ENCODE results near the gene GATD1. TPM values are rescaled to one million over a fixed set of nuclear protein-coding genes. Genes with fewer than 3 reads are reported as not detected.

The GATD1 gene
- total and polyA plus RNA-seq, 10 of the 15 experiments (the other 5 are each of a cell fraction or from before 2014, with no cell fraction given), result 1.2 to 92.6 (median 22.3) TPM

GRCh38 chr11:823441-824291, 46.4 kb upstream of the GATD1 start (continued):
- no peak for TF ChIP-seq PAX5 (IDR thresholded peaks at IDR 0.05; ENCODE audit: borderline replicate concordance, low read depth, low read length)
- TF ChIP-seq E2F8 (IDR thresholded peaks at IDR 0.05; ENCODE audit: low read depth, partially characterized antibody), result no peak
- no peak for TF ChIP-seq USF2 (IDR thresholded peaks at IDR 0.05; ENCODE audit: borderline replicate concordance, low read depth, low read length)

- H3K9ac ChIP-seq (ENCODE audit: control insufficient read depth, insufficient read depth, low read length), result no peak overlapping the region
- no peak for FAIRE-seq
- no peak for ATAC-seq
- TF ChIP-seq PML (IDR thresholded peaks at IDR 0.05; ENCODE audit: low read length) (no peak), CEBPB (IDR thresholded peaks at IDR 0.05; ENCODE audit: borderline replicate concordance in 1 of 2, low read depth in 2 of 2, low read length in 2 of 2) (no peak), PAX5 (IDR thresholded peaks at IDR 0.05; ENCODE audit: borderline replicate concordance, low read depth, low read length) (no peak), EED (IDR thresholded peaks at IDR 0.05; ENCODE audit: low read depth) (no peak), E2F8 (IDR thresholded peaks at IDR 0.05; ENCODE audit: low read depth, partially characterized antibody) (no peak)
- ChIA-PET CTCF (no interaction called here), RAD21 (ENCODE audit: unreplicated experiment) (interaction anchor here (1.1 kb wide), 1 partner anchor 19 kb away, joined by 3 read pairs; no protein-coding TSS in a partner anchor), POLR2A (interaction anchor here (1.0 to 3.3 kb wide), 2 partner anchors 10 to 22 kb away, joined by 5 to 12 read pairs; partner anchors contain the start of gene TSPAN4), SMC1A (ENCODE audit: uncharacterized antibody, unreplicated experiment) (no interaction called here)
- no TSS peak for BruUV-seq (replicated peaks)
- in situ Hi-C loops (cut with MboI) (loop anchor here (25.0 kb wide), 1 partner anchor 1566 kb away; the partner anchor contains the start of gene CD81), intact Hi-C loops (cut with micrococcal nuclease; ENCODE audit: unreplicated experiment) (no loop called here)
- WGBS (ENCODE audit: insufficient coverage, insufficient replicate concordance, low lambda C conversion rate, missing lambda C conversion rate), result 84% methylated on average over 18 of the region's 22 CpGs
- H3K9me3 ChIP-seq (replicated peaks; ENCODE audit: control insufficient read depth, insufficient read depth, low read length), result no peaks in the 10 kb centered on the region
- no peak overlapping the region for H2AFZ ChIP-seq (ENCODE audit: control insufficient read depth, low read depth, low read length)
- peaks cover 5% of the 10 kb centered on the region for H3K79me2 ChIP-seq (ENCODE audit: control insufficient read depth, insufficient read depth, low read length)
- H4K20me1 ChIP-seq (ENCODE audit: control insufficient read depth, insufficient read depth), result no peaks in the 10 kb centered on the region; the same call in 1 of the 2 replicates
- H3K27me3 ChIP-seq (replicated peaks in 1 of 2; ENCODE audit: control insufficient read depth in 2 of 2, insufficient read depth in 2 of 2, low read length in 1 of 2), result no peaks in the 10 kb centered on the region
- H3K27ac ChIP-seq (ENCODE audit: control insufficient read depth, insufficient read depth), result no peak overlapping the region
- no peaks in the 10 kb centered on the region; the same call in 1 of the 2 replicates for H3K4me1 ChIP-seq (ENCODE audit: control insufficient read depth, insufficient read depth, low read length)
- H3K4me3 ChIP-seq, result no peak overlapping the region
- H3K36me3 ChIP-seq (ENCODE audit: control insufficient read depth in 2 of 2, insufficient read depth in 2 of 2, low read length in 1 of 2), result no peaks in the 10 kb centered on the region; a peak in 2 of 4 replicates
- no peak overlapping the region for H3K4me2 ChIP-seq (ENCODE audit: control insufficient read depth, insufficient read depth)
- no peak for DNase-seq (ENCODE audit: low read depth, low spot score)
Observed at GRCh38 chr11:821512-822371, 44.5 kb upstream of the GATD1 start.

All from GM12878 (cell line).